Mesendoderm (in vitro differentiated cells): ENCODE data around the gene AKT3.

Source experiments
- DNase-seq: peaks from one replicate; pipeline ENCODE4 v3.0.0; 2013
- H2AK5ac ChIP-seq: 2 replicates; pipeline ENCODE4 v1.6.1; 2013; ENCODE audit warnings: low read length, inconsistent platforms
- H2BK120ac ChIP-seq: 2 replicates; pipeline ENCODE4 v1.6.1; 2013; ENCODE audit warnings: low read depth, mild to moderate bottlenecking, low read length, moderate library complexity, mixed read lengths
- H2BK15ac ChIP-seq: replicated peaks from 2 replicates; pipeline ENCODE4 v1.6.1; 2013; ENCODE audit warnings: low read depth, mild to moderate bottlenecking, moderate library complexity
- H2BK5ac ChIP-seq: 2 replicates; pipeline ENCODE4 v1.6.1; 2013; ENCODE audit warnings: low read length, inconsistent platforms
- H3K18ac ChIP-seq: 2 replicates; pipeline ENCODE4 v1.6.1; 2013; ENCODE audit warnings: mild to moderate bottlenecking, low read length, mixed read lengths
- H3K23ac ChIP-seq: one replicate; pipeline ENCODE4 v1.6.1; 2013; ENCODE audit warnings: low read length
- H3K27ac ChIP-seq: 2 replicates; pipeline ENCODE4 v1.5.1; 2013; ENCODE audit warnings: low read depth, mild to moderate bottlenecking, inconsistent platforms, low read length, moderate library complexity
- H3K27me3 ChIP-seq: 2 replicates; pipeline ENCODE4 v1.6.1; 2013; ENCODE audit warnings: low read length, control low read depth, mild to moderate bottlenecking, inconsistent platforms; ENCODE audit not compliant: insufficient read depth, poor library complexity
- H3K36me3 ChIP-seq: 2 replicates; pipeline ENCODE4 v1.6.1; 2013; ENCODE audit warnings: low read length, inconsistent platforms; ENCODE audit not compliant: control insufficient read depth, insufficient read depth
- H3K4ac ChIP-seq: one replicate; pipeline ENCODE4 v1.6.1; 2013; ENCODE audit warnings: low read depth, mild to moderate bottlenecking, low read length, moderate library complexity
- H3K4me1 ChIP-seq: 2 replicates; pipeline ENCODE4 v1.6.1; 2013; ENCODE audit warnings: low read depth, low read length, inconsistent platforms; ENCODE audit not compliant: control insufficient read depth
- H3K4me2 ChIP-seq: 2 replicates; pipeline ENCODE4 v1.6.1; 2013; ENCODE audit warnings: low read length
- H3K4me3 ChIP-seq: 2 replicates; pipeline ENCODE4 v1.5.1; 2013; ENCODE audit warnings: mild to moderate bottlenecking, low read length
- H3K56ac ChIP-seq: one replicate; pipeline ENCODE4 v1.6.1; 2013; ENCODE audit warnings: low read length
- H3K79me1 ChIP-seq: 2 replicates; pipeline ENCODE4 v1.6.1; 2013; ENCODE audit warnings: low read length, inconsistent platforms
- H3K79me2 ChIP-seq: 2 replicates; pipeline ENCODE4 v1.6.1; 2013; ENCODE audit warnings: mild to moderate bottlenecking, low read length; ENCODE audit not compliant: control insufficient read depth, insufficient read depth
- H3K9ac ChIP-seq: 2 replicates; pipeline ENCODE4 v1.6.1; 2013; ENCODE audit warnings: low read length, inconsistent platforms
- H4K5ac ChIP-seq: one replicate; pipeline ENCODE4 v1.6.1; 2013; ENCODE audit warnings: low read length
- H4K8ac ChIP-seq: one replicate; pipeline ENCODE4 v1.6.1; 2013; ENCODE audit warnings: low read depth, mild to moderate bottlenecking, control low read depth, low read length, moderate library complexity
- WGBS: extraction: QIAGEN DNeasy Blood & Tissue Kit; methylation state at CpG from one replicate; pipeline ENCODE4 v1.1.7; 2013; ENCODE audit warnings: low lambda C conversion rate, missing lambda C conversion rate; ENCODE audit not compliant: insufficient coverage; ENCODE audit errors: extremely low coverage; 5-methylcytosine and 5-hydroxymethylcytosine counted together

AKT3 gene

GRCh38 chr1:243730487-243731150, 119.4 kb downstream of the AKT3 start:
- Histone ChIP-seq H3K23ac (no peak overlapping the region), H3K4me3 (no peak overlapping the region), H4K8ac (no peak overlapping the region), H2AK5ac (no peak overlapping the region), H3K4ac (no peak overlapping the region), H4K5ac (no peak overlapping the region), H3K56ac (no peak overlapping the region), H3K4me2 (no peak overlapping the region), H3K27ac (no peak overlapping the region), H2BK15ac (no peak overlapping the region), H3K18ac (no peak overlapping the region), H3K9ac (no peak overlapping the region), H2BK5ac (no peak overlapping the region), H3K36me3 (no peaks in the 10 kb centered on the region), H3K79me1 (no peaks in the 10 kb centered on the region), H3K4me1 (peaks cover 3% of the 10 kb centered on the region), H2BK120ac (no peak overlapping the region), H3K27me3 (no peaks in the 10 kb centered on the region), H3K79me2 (no peaks in the 10 kb centered on the region)
- WGBS: no CpG with 5 or more reads among the region's 23 CpGs
- DNase-seq: no peak

- H3K4ac ChIP-seq: no peak overlapping the region
- H2AK5ac ChIP-seq: no peak overlapping the region
These were observed 120.1 kb downstream of the AKT3 start for GRCh38 chr1:243729956-243730355.

GRCh38 chr1:243727503-243728203, 122.4 kb downstream of the AKT3 start:
- no peak overlapping the region for H2BK15ac ChIP-seq

More at GRCh38 chr1:243729956-243730355, 120.1 kb downstream of the AKT3 start:
- Histone ChIP-seq H3K79me1 (no peaks in the 10 kb centered on the region), H3K36me3 (no peaks in the 10 kb centered on the region), H3K27ac (no peak overlapping the region), H3K27me3 (no peaks in the 10 kb centered on the region), H3K4me3 (no peak overlapping the region), H3K23ac (no peak overlapping the region), H3K56ac (no peak overlapping the region), H4K8ac (no peak overlapping the region), H2BK5ac (no peak overlapping the region), H3K18ac (no peak overlapping the region), H2BK15ac (no peak overlapping the region), H3K4me2 (no peak overlapping the region), H2BK120ac (no peak overlapping the region), H4K5ac (no peak overlapping the region), H3K79me2 (no peaks in the 10 kb centered on the region), H3K9ac (no peak overlapping the region), H3K4me1 (peaks cover 3% of the 10 kb centered on the region)
- peak; percentile 95 for DNase-seq
- WGBS: no CpG with 5 or more reads among the region's 3 CpGs

GRCh38 chr1:243726806-243727502, 123.1 kb downstream of the AKT3 start:
- no CpG with 5 or more reads among the region's 2 CpGs for WGBS
- Histone ChIP-seq H2BK120ac (no peak overlapping the region), H3K4me2 (no peak overlapping the region), H2AK5ac (no peak overlapping the region), H2BK15ac (no peak overlapping the region), H4K5ac (no peak overlapping the region), H3K27ac (no peak overlapping the region), H3K79me2 (no peaks in the 10 kb centered on the region), H4K8ac (no peak overlapping the region), H3K56ac (no peak overlapping the region), H3K18ac (no peak overlapping the region), H3K4me3 (no peak overlapping the region), H3K4me1 (peaks cover 3% of the 10 kb centered on the region), H3K23ac (no peak overlapping the region), H3K9ac (no peak overlapping the region), H3K79me1 (no peaks in the 10 kb centered on the region), H3K27me3 (no peaks in the 10 kb centered on the region), H2BK5ac (no peak overlapping the region), H3K36me3 (no peaks in the 10 kb centered on the region), H3K4ac (no peak overlapping the region)
- peak; percentile 52 for DNase-seq

More at GRCh38 chr1:243727503-243728203, 122.4 kb downstream of the AKT3 start:
- no peak overlapping the region for H4K5ac ChIP-seq
- no peak overlapping the region for H2BK120ac ChIP-seq
- H3K23ac ChIP-seq: no peak overlapping the region
- no peak overlapping the region for H3K9ac ChIP-seq
- H3K79me1 ChIP-seq: no peaks in the 10 kb centered on the region
- H3K4me3 ChIP-seq: no peak overlapping the region
- DNase-seq: no peak
- peaks cover 3% of the 10 kb centered on the region for H3K4me1 ChIP-seq
- no peak overlapping the region for H3K4ac ChIP-seq
- H3K36me3 ChIP-seq: no peaks in the 10 kb centered on the region
- H3K27me3 ChIP-seq: no peaks in the 10 kb centered on the region
- no CpG with 5 or more reads among the region's 4 CpGs for WGBS
- no peak overlapping the region for H4K8ac ChIP-seq
- H3K79me2 ChIP-seq: no peaks in the 10 kb centered on the region
- no peak overlapping the region for H3K18ac ChIP-seq
- H3K56ac ChIP-seq: no peak overlapping the region
- no peak overlapping the region for H3K27ac ChIP-seq
- no peak overlapping the region for H2BK5ac ChIP-seq
- H2AK5ac ChIP-seq: no peak overlapping the region
- H3K4me2 ChIP-seq: no peak overlapping the region

GRCh38 chr1:243725846-243726245, 124.2 kb downstream of the AKT3 start:
- Histone ChIP-seq H3K79me1 (no peaks in the 10 kb centered on the region), H3K18ac (no peak overlapping the region), H4K5ac (no peak overlapping the region), H3K56ac (no peak overlapping the region), H2BK15ac (no peak overlapping the region), H2BK5ac (no peak overlapping the region), H2BK120ac (no peak overlapping the region), H3K4me3 (no peak overlapping the region), H3K9ac (no peak overlapping the region), H3K4me2 (no peak overlapping the region), H3K79me2 (no peaks in the 10 kb centered on the region), H2AK5ac (no peak overlapping the region), H3K4ac (no peak overlapping the region), H3K27me3 (no peaks in the 10 kb centered on the region), H3K23ac (no peak overlapping the region), H3K36me3 (no peaks in the 10 kb centered on the region), H3K4me1 (peaks cover 3% of the 10 kb centered on the region), H3K27ac (no peak overlapping the region), H4K8ac (no peak overlapping the region)
- DNase-seq: no peak
- WGBS: 100% methylated on average over 1 of the region's 3 CpGs
